C4-2B (cell line): ENCODE data around the gene SNAP47.

Experiments
- H3K27ac ChIP-seq: fragments of 450-650 bp; 2 replicates; pipeline ENCODE4 v1.5.1; 2017
- CTCF ChIP-seq: fragments of 450-650 bp; conservative IDR thresholded peaks from 2 replicates; pipeline ENCODE4 v1.5.1; 2017; ENCODE audit warnings: mild to moderate bottlenecking
- ZFX ChIP-seq: fragments of 450-650 bp; IDR thresholded peaks from 2 replicates; pipeline ENCODE4 v1.6.1; 2017

The SNAP47 gene

GRCh38 chr1:227766653-227767277, 31.5 kb downstream of the SNAP47 start:
- H3K27ac ChIP-seq = no peak overlapping the region
- TF ChIP-seq ZFX (no peak), CTCF (no peak)

DNA sequence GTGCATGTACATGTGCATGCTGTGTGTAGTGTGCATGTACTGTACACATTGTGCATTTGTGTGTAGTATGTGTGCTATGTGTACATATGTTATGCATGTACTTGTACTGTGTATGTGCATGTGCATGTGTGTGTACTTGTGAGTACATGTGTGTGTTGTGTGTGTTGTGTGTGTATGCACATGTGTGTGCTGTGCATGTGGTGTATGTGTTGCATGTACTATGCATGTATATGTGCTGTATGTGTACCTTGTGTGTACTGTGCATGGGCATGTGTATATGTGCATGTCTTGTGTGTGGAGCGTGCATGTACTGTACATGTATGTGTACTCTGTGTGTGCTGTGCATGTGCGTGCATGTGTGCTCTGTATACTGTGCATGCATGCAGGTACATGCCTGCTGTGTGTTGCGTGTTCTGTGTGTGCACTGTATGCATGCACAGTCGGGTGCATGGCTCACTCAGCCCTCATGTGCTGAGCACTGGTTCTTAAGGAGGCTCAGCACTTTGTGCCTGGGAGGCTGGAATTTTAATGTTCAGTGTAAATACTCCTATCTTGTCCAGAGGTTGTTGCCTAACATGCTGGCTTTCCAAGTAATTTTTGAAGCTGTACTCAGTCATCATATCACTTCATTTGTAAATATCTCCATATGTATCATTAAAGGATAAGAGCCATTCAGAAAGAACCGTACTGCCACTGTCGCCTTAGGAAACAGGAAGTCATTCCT, 32.3 kb downstream of the SNAP47 start:
- TF ChIP-seq CTCF = no peak
- TF ChIP-seq ZFX = no peak
- H3K27ac ChIP-seq = no peak overlapping the region

GRCh38 chr1:227768125-227768439, 32.8 kb downstream of the SNAP47 start:
- TF ChIP-seq CTCF (no peak), ZFX (no peak)
- H3K27ac ChIP-seq = no peak overlapping the region

DNA sequence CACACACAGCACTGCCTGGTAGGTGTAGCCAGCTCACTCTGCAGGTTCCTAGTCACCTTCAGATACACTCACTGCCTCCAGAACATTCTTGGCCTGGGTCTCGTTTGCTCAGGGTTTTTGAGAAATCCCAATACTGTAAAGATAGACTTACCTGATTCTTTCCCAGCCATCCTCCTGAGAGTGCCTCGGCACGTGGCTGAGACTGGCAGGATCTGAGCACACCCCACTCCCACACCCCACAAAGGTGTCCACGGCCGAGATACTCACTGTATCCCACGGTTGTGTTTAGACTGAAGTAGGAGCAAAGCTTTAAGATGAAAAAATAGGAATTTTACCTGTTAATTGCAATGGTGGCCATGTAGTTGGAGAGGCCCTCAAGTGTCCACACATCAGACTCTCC, 33.4 kb downstream of the SNAP47 start:
- H3K27ac ChIP-seq = no peak overlapping the region
- TF ChIP-seq ZFX (no peak), CTCF (no peak)

GRCh38 chr1:227769047-227769935, 34.1 kb downstream of the SNAP47 start:
- no peak overlapping the region for H3K27ac ChIP-seq
- no peak for TF ChIP-seq CTCF
- no peak for TF ChIP-seq ZFX

DNA sequence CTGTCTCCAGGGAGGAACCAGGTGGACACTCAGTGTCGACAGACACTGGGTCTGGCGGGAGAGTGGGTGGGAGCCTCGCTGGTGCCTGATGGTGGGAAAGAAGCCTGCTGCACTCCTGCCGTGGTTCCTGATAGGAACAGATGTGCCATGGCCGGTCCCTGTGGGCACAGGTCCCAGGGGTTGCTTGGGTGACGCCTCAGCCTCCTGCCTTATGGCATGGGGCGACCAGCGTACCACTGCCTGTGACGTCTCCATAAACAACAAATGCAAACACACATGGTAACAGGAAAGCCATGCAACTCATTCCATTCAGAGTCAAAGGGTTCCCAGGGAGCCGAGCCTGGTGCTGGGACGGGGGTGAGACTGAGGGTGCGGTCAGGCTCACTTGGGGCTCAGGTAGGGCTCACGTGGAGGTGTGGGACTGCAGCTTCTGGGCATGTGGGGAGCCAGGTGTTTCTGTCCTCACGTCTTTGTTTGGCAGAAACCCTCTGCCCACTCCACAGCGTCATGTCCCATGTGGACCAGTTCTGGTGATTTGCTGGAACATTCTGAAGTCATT, 34.8 kb downstream of the SNAP47 start:
- TF ChIP-seq CTCF (no peak), ZFX (no peak)
- no peak overlapping the region for H3K27ac ChIP-seq
